GM12878 (cell line): Measurements from ENCODE around the gene ARHGAP15. TPM values are rescaled to one million over a fixed set of nuclear protein-coding genes. Genes with fewer than 3 reads are reported as not detected.

ENCODE experiments used
- ATAC-seq: fragments of 200-7000 bp; cut with Tn5 transposase; 3 replicates; pipeline ENCODE4 v1.9.1; 2020; ENCODE audit warnings: mild to moderate bottlenecking, moderate library complexity
- BruUV-seq: library from RNA; stranded (reverse); fragments of 400-500 nt; replicated peaks from 2 replicates; lab custom pipeline; 2021; lab: Mats Ljungman, UMichigan
- CTCF ChIA-PET: fragments of 300-600 bp; sonication (Branson Sonifier 250); formaldehyde crosslinking; extraction: SDS; loops from one replicate; lab custom pipeline; 2021; ENCODE audit warnings: inconsistent platforms; lab: Yijun Ruan, JAX
- POLR2A ChIA-PET: fragments of 350-600 bp; formaldehyde crosslinking; extraction: SDS; loops from one replicate; lab custom pipeline; 2021; ENCODE audit warnings: inconsistent platforms; lab: Charles Lee
- RAD21 ChIA-PET: fragments of 300-600 bp; sonication (Branson Sonifier 250); formaldehyde crosslinking; loops from one replicate; lab custom pipeline; 2023; ENCODE audit warnings: antibody characterized with exemption; ENCODE audit not compliant: unreplicated experiment; lab: Charles Lee
- SMC1A ChIA-PET: fragments of 300-600 bp; sonication (Branson Sonifier 250); formaldehyde crosslinking; loops from one replicate; lab custom pipeline; 2023; ENCODE audit not compliant: unreplicated experiment, uncharacterized antibody; lab: Charles Lee
- DNase-seq: peaks from one replicate; pipeline ENCODE4 v3.0.0-alpha.2; 2011; ENCODE audit warnings: low read depth, low spot score
- FAIRE-seq: peaks from 3 replicates; lab custom pipeline; 2011; peaks lifted over from hg19 to GRCh38; lab: Jason Lieb, UNC
- H2AFZ ChIP-seq: 2 replicates; pipeline ENCODE4 v1.6.0; 2011; ENCODE audit warnings: low read depth, low read length, control low read depth; ENCODE audit not compliant: control insufficient read depth
- H3K27ac ChIP-seq: 2 replicates; pipeline ENCODE4 v1.5.1; 2011; ENCODE audit warnings: control low read depth; ENCODE audit not compliant: control insufficient read depth, insufficient read depth
- H3K27me3 ChIP-seq, 2 experiments: replicated peaks in 1 of 2; 2 replicates each; pipeline versions ENCODE4 v1.6.0 to v1.6.1; 2011; ENCODE audit warnings: low read length in 1 of 2; ENCODE audit not compliant: control insufficient read depth in 2 of 2, insufficient read depth in 2 of 2
- H3K36me3 ChIP-seq, 2 experiments: 2 replicates each; pipeline ENCODE4 v1.5.1; 2011; ENCODE audit warnings: low read length in 1 of 2; ENCODE audit not compliant: control insufficient read depth in 2 of 2, insufficient read depth in 2 of 2
- H3K4me1 ChIP-seq: 2 replicates; pipeline ENCODE4 v1.6.1; 2011; ENCODE audit warnings: mild to moderate bottlenecking, low read length, moderate library complexity, mixed read lengths; ENCODE audit not compliant: control insufficient read depth, insufficient read depth
- H3K4me2 ChIP-seq: 2 replicates; pipeline ENCODE4 v1.6.0; 2011; ENCODE audit warnings: control low read depth; ENCODE audit not compliant: control insufficient read depth, insufficient read depth
- H3K4me3 ChIP-seq: fragments of 200-600 bp; sonication (generic); 2 replicates; pipeline ENCODE4 v1.5.1; 2016
- H3K79me2 ChIP-seq: 2 replicates; pipeline ENCODE4 v1.6.0; 2011; ENCODE audit warnings: low read length; ENCODE audit not compliant: control insufficient read depth, insufficient read depth
- H3K9ac ChIP-seq: 2 replicates; pipeline ENCODE4 v1.8.0; 2011; ENCODE audit warnings: low read length, control low read depth, mixed read lengths; ENCODE audit not compliant: control insufficient read depth, insufficient read depth
- H3K9me3 ChIP-seq: replicated peaks from 3 replicates; pipeline ENCODE4 v1.5.1; 2011; ENCODE audit warnings: mild to moderate bottlenecking, low read length; ENCODE audit not compliant: control insufficient read depth, insufficient read depth
- H4K20me1 ChIP-seq: 2 replicates; pipeline ENCODE4 v1.6.0; 2011; ENCODE audit not compliant: control insufficient read depth, insufficient read depth
- CHD4 ChIP-seq: fragments of 200-600 bp; sonication (generic); IDR thresholded peaks from 2 replicates; pipeline ENCODE4 v1.6.1; 2016; ENCODE audit warnings: mild to moderate bottlenecking
- HDAC6 ChIP-seq: fragments of 200-600 bp; sonication (generic); IDR thresholded peaks from one replicate; pipeline ENCODE4 v1.8.0; 2017; ENCODE audit warnings: antibody characterized with exemption; ENCODE audit not compliant: unreplicated experiment
- HDGF ChIP-seq: fragments of 450-650 bp; IDR thresholded peaks from 2 replicates; pipeline ENCODE4 v1.6.1; 2016; ENCODE audit warnings: antibody characterized with exemption
- PML ChIP-seq: IDR thresholded peaks from 2 replicates; pipeline ENCODE4 v1.6.1; 2012; ENCODE audit warnings: low read length, inconsistent platforms
- SMARCA5 ChIP-seq: fragments of 450-650 bp; IDR thresholded peaks from 2 replicates; pipeline ENCODE4 v1.6.1; 2017; ENCODE audit warnings: mild to moderate bottlenecking
- SMC3 ChIP-seq: IDR thresholded peaks from 2 replicates; pipeline ENCODE4 v1.6.1; 2011; ENCODE audit warnings: low read length, improper control_type of control experiment, borderline replicate concordance
- ZNF384 ChIP-seq: IDR thresholded peaks from 2 replicates; pipeline ENCODE4 v1.6.1; 2012; ENCODE audit warnings: low read depth, mild to moderate bottlenecking, low read length, improper control_type of control experiment, borderline replicate concordance
- WGBS: methylation state at CpG from one replicate; pipeline ENCODE4 v1.1.6; 2016; ENCODE audit warnings: low lambda C conversion rate; ENCODE audit not compliant: insufficient replicate concordance, insufficient coverage; ENCODE audit errors: missing lambda C conversion rate; 5-methylcytosine and 5-hydroxymethylcytosine counted together
- in situ Hi-C: fragments of 300-500 bp; cut with MboI; formaldehyde crosslinking; loops from 9 replicates; pipeline ENCODE4 v1.14.3; 2018; ENCODE audit warnings: mixed read lengths
- intact Hi-C: fragments of 100-400 bp; cut with micrococcal nuclease; formaldehyde crosslinking; loops from one replicate; pipeline ENCODE4 v1.14.2; 2022; ENCODE audit not compliant: unreplicated experiment
- polyA plus RNA-seq, 11 experiments: library from polyadenylated mRNA; depleted of rRNA in 4 of 11; unstranded in 6 of 11; stranded (reverse) in 5 of 11; fragments of >200 nt; fragmentation: Nextera tagmentation in 4 of 11; fragmentation: Illumina TruSeq in 1 of 11; extraction: Ambion mirVana in 4 of 11; extraction: Trizol in 1 of 11; gene quantifications; 1 replicate in 1 of 11; 2 replicates in 10 of 11; pipeline versions ENCODE4 v1.2.1 to v1.2.3, GENCODE V29; 2011 to 2016; ENCODE audit warnings: inconsistent platforms in 2 of 11, missing spikeins in 2 of 11, low read depth in 1 of 11
- total RNA-seq, 4 experiments: library from RNA; depleted of rRNA in 3 of 4; stranded (reverse); fragments of >200 nt in 3 of 4; fragmentation: Illumina TruSeq in 1 of 4; extraction: Trizol in 1 of 4; gene quantifications; 2 replicates each; pipeline versions ENCODE4 v1.2.1 to v1.2.3, GENCODE V29; 2013 to 2021
- TF ChIP-seq, protein P1 (sequence below): fragments of 450-650 bp; IDR thresholded peaks from 2 replicates; pipeline ENCODE4 v1.6.1; 2016; ENCODE audit warnings: mild to moderate bottlenecking
- TF ChIP-seq, protein P2 (sequence below): fragments of 450-650 bp; IDR thresholded peaks from 2 replicates; pipeline ENCODE4 v1.6.1; 2018; ENCODE audit warnings: borderline replicate concordance, mild to moderate bottlenecking; ENCODE audit not compliant: partially characterized antibody
- TF ChIP-seq, protein P3 (sequence below): fragments of 450-650 bp; IDR thresholded peaks from 2 replicates; pipeline ENCODE4 v1.6.1; 2014; ENCODE audit warnings: mild to moderate bottlenecking

The ARHGAP15 gene
- total and polyA plus RNA-seq, 10 of the 15 experiments (the other 5 are each of a cell fraction or from before 2014, with no cell fraction given), result 38.0 to 92.6 (median 66.7) TPM

DNA sequence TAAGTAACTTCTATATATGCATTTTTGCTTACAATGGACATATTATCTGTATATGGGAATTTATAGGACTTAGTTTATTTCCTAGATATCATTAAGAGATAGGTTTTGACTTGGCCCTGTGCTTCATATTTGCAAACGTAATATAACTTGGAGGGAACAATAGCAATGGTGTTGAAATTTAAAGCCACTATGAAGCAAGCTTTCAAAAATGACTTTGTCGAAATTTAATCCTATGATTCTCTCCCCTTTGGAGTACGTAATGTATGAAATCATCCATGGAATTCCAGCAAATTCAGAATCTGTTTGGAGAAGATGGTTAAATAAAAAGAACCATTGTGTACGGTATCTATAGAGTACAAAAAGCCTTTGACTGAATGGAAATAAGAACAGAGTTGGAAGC is 486.3 kb downstream of the ARHGAP15 start:
- Histone ChIP-seq H3K79me2 (no peaks in the 10 kb centered on the region), H4K20me1 (no peaks in the 10 kb centered on the region), H3K9ac (no peak overlapping the region), H2AFZ (no peak overlapping the region), H3K9me3 (no peaks in the 10 kb centered on the region; the same call in 2 of the 3 replicates), H3K4me1 (no peaks in the 10 kb centered on the region), H3K36me3 (no peaks in the 10 kb centered on the region), H3K4me3 (no peak overlapping the region), H3K4me2 (no peak overlapping the region), H3K27ac (no peak overlapping the region), H3K27me3 (no peaks in the 10 kb centered on the region)
- no TSS peak for BruUV-seq
- no peak for FAIRE-seq
- in situ Hi-C loops, result no loop called here
- intact Hi-C loops, result no loop called here
- ChIA-PET POLR2A (no interaction called here), CTCF (interaction anchor here (1.1 to 2.0 kb wide), 2 partner anchors 10 to 15 kb away, joined by 3 to 5 read pairs; no protein-coding TSS in a partner anchor), RAD21 (no interaction called here), SMC1A (interaction anchor here (1.2 kb wide), 1 partner anchor 9 kb away, joined by 3 read pairs; no protein-coding TSS in a partner anchor)
- WGBS, result 96% methylated on average over 4 of the region's 4 CpGs
- TF ChIP-seq PML (no peak), SMARCA5 (no peak)
- no peak for ATAC-seq
- DNase-seq, result no peak

DNA sequence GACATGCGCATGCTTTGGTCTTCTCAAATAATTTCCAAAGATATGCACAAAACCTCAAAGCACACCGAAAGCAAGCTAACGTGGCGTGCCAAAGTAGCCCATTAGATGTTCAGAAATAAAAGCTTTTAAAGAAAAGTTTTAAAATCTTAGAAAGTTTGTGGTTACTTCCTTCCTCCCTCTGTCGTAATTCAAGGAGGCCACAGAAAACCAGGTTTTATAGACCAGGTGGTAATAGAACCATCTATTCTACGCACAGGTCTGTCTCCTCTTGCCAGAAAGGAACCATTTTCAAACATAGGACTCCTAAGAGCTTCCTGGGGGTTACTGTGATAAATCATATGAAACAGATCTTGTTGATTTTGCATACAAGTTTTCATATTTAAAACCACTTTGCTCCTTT is 487.2 kb downstream of the ARHGAP15 start:
- DNase-seq, result no peak
- Histone ChIP-seq H3K4me1 (no peaks in the 10 kb centered on the region), H3K9me3 (no peaks in the 10 kb centered on the region; the same call in 2 of the 3 replicates), H3K79me2 (no peaks in the 10 kb centered on the region), H3K27me3 (no peaks in the 10 kb centered on the region), H3K4me2 (no peak overlapping the region), H2AFZ (no peak overlapping the region), H4K20me1 (no peaks in the 10 kb centered on the region), H3K4me3 (no peak overlapping the region), H3K9ac (no peak overlapping the region), H3K27ac (no peak overlapping the region), H3K36me3 (no peaks in the 10 kb centered on the region)
- in situ Hi-C loops (no loop called here), intact Hi-C loops (no loop called here)
- WGBS, result 87% methylated on average over 6 of the region's 6 CpGs
- CTCF ChIA-PET, result interaction anchor here (1.1 to 2.0 kb wide), 2 partner anchors 11 to 16 kb away, joined by 3 to 5 read pairs; no protein-coding TSS in a partner anchor
- no peak for FAIRE-seq
- no TSS peak for BruUV-seq
- RAD21 ChIA-PET, result no interaction called here
- ATAC-seq, result no peak
- SMC1A ChIA-PET, result interaction anchor here (1.2 kb wide), 1 partner anchor 10 kb away, joined by 3 read pairs; no protein-coding TSS in a partner anchor
- POLR2A ChIA-PET, result no interaction called here
- TF ChIP-seq CHD4, result no peak
- TF ChIP-seq, protein P1, sequence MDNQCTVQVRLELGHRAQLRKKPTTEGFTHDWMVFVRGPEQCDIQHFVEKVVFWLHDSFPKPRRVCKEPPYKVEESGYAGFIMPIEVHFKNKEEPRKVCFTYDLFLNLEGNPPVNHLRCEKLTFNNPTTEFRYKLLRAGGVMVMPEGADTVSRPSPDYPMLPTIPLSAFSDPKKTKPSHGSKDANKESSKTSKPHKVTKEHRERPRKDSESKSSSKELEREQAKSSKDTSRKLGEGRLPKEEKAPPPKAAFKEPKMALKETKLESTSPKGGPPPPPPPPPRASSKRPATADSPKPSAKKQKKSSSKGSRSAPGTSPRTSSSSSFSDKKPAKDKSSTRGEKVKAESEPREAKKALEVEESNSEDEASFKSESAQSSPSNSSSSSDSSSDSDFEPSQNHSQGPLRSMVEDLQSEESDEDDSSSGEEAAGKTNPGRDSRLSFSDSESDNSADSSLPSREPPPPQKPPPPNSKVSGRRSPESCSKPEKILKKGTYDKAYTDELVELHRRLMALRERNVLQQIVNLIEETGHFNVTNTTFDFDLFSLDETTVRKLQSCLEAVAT, result no peak
- no peak for TF ChIP-seq ZNF384
- TF ChIP-seq HDGF, result no peak
- no peak for TF ChIP-seq HDAC6
- TF ChIP-seq SMC3, result no peak
- TF ChIP-seq, protein P2, sequence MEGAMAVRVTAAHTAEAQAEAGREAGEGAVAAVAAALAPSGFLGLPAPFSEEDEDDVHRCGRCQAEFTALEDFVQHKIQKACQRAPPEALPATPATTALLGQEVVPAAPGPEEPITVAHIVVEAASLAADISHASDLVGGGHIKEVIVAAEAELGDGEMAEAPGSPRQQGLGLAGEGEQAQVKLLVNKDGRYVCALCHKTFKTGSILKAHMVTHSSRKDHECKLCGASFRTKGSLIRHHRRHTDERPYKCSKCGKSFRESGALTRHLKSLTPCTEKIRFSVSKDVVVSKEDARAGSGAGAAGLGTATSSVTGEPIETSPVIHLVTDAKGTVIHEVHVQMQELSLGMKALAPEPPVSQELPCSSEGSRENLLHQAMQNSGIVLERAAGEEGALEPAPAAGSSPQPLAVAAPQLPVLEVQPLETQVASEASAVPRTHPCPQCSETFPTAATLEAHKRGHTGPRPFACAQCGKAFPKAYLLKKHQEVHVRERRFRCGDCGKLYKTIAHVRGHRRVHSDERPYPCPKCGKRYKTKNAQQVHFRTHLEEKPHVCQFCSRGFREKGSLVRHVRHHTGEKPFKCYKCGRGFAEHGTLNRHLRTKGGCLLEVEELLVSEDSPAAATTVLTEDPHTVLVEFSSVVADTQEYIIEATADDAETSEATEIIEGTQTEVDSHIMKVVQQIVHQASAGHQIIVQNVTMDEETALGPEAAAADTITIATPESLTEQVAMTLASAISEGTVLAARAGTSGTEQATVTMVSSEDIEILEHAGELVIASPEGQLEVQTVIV, result no peak
- TF ChIP-seq, protein P3, sequence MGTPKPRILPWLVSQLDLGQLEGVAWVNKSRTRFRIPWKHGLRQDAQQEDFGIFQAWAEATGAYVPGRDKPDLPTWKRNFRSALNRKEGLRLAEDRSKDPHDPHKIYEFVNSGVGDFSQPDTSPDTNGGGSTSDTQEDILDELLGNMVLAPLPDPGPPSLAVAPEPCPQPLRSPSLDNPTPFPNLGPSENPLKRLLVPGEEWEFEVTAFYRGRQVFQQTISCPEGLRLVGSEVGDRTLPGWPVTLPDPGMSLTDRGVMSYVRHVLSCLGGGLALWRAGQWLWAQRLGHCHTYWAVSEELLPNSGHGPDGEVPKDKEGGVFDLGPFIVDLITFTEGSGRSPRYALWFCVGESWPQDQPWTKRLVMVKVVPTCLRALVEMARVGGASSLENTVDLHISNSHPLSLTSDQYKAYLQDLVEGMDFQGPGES, result no peak
